Epithelial cell of prostate (primary cell): ENCODE measurements around the gene PGGT1B.
A peak's percentile ranks its signal among the peaks of the same experiment; 100 is the strongest.
"Not testable (repeated sequence)": the region's sequence is repeated elsewhere in the genome, so short reads cannot be mapped to it uniquely, and the experiment has no call there.

Source experiments
- DNase-seq: peaks from one replicate; pipeline ENCODE4 v3.0.0-alpha.2; 2011; ENCODE audit warnings: low read depth, low spot score
- H3K27ac ChIP-seq: fragments of 450-650 bp; 2 replicates; pipeline ENCODE4 v1.5.1; 2017; ENCODE audit warnings: mild to moderate bottlenecking

PGGT1B gene

GRCh38 chr5:115263078-115263380 lies 352 bp upstream of the PGGT1B start:
- peak overlapping the region; percentile 89 for H3K27ac ChIP-seq
- DNase-seq: no peak

GRCh38 chr5:115262011-115262320 lies 711 bp downstream of the PGGT1B start:
- H3K27ac ChIP-seq: peak overlapping the region; percentile 89
- DNase-seq: no peak

GRCh38 chr5:115260248-115260647 lies 2.4 kb downstream of the PGGT1B start:
- no peak for DNase-seq
- H3K27ac ChIP-seq: peak overlapping the region; percentile 48

- H3K27ac ChIP-seq: no peak overlapping the region
- DNase-seq: no peak
Measured at GRCh38 chr5:115257981-115258380, 4.7 kb downstream of the PGGT1B start.

GRCh38 chr5:115249379-115249778 lies 13.3 kb downstream of the PGGT1B start:
- not testable (repeated sequence) for DNase-seq

GRCh38 chr5:115246361-115246991 lies 16.2 kb downstream of the PGGT1B start:
- DNase-seq: no peak
- H3K27ac ChIP-seq: no peak overlapping the region

More at GRCh38 chr5:115249379-115249778, 13.3 kb downstream of the PGGT1B start:
- H3K27ac ChIP-seq: peak overlapping the region; percentile 16

GRCh38 chr5:115243412-115243811 lies 19.3 kb downstream of the PGGT1B start:
- DNase-seq: no peak
- no peak overlapping the region for H3K27ac ChIP-seq

- no peak overlapping the region for H3K27ac ChIP-seq
- DNase-seq: no peak
Measured at GRCh38 chr5:115241881-115242642, 20.6 kb downstream of the PGGT1B start.

- no peak overlapping the region for H3K27ac ChIP-seq
- no peak for DNase-seq
Measured at GRCh38 chr5:115237066-115237465, 25.6 kb downstream of the PGGT1B start.

- DNase-seq: no peak
- no peak overlapping the region for H3K27ac ChIP-seq
Measured at GRCh38 chr5:115236599-115236998, 26.1 kb downstream of the PGGT1B start.

GRCh38 chr5:115231598-115231997 lies 31.1 kb downstream of the PGGT1B start:
- H3K27ac ChIP-seq: no peak overlapping the region
- DNase-seq: no peak

GRCh38 chr5:115229606-115230005 lies 33.1 kb downstream of the PGGT1B start:
- H3K27ac ChIP-seq: no peak overlapping the region
- no peak for DNase-seq

GRCh38 chr5:115227281-115227680 lies 35.4 kb downstream of the PGGT1B start:
- no peak overlapping the region for H3K27ac ChIP-seq
- no peak for DNase-seq

- no peak overlapping the region for H3K27ac ChIP-seq
- no peak for DNase-seq
Measured at GRCh38 chr5:115214541-115214940, 48.1 kb downstream of the PGGT1B start.

- no peak for DNase-seq
- H3K27ac ChIP-seq: no peak overlapping the region
Measured at GRCh38 chr5:115209279-115209678, 53.4 kb downstream of the PGGT1B start.

GRCh38 chr5:115202952-115203351 lies 59.7 kb downstream of the PGGT1B start:
- no peak overlapping the region for H3K27ac ChIP-seq
- no peak for DNase-seq

- no peak for DNase-seq
Measured at GRCh38 chr5:115196161-115196560, 66.5 kb downstream of the PGGT1B start.

GRCh38 chr5:115194676-115195075 lies 68.0 kb downstream of the PGGT1B start:
- no peak for DNase-seq
- H3K27ac ChIP-seq: no peak overlapping the region

More at GRCh38 chr5:115196161-115196560, 66.5 kb downstream of the PGGT1B start:
- H3K27ac ChIP-seq: no peak overlapping the region

- no peak for DNase-seq
- H3K27ac ChIP-seq: no peak overlapping the region
Measured at GRCh38 chr5:115193295-115193694, 69.4 kb downstream of the PGGT1B start.

- DNase-seq: no peak
- H3K27ac ChIP-seq: no peak overlapping the region
Measured at GRCh38 chr5:115192098-115192497, 70.6 kb downstream of the PGGT1B start.

GRCh38 chr5:115191474-115192031 lies 71.1 kb downstream of the PGGT1B start:
- H3K27ac ChIP-seq: no peak overlapping the region

GRCh38 chr5:115190388-115190787 lies 72.3 kb downstream of the PGGT1B start:
- DNase-seq: no peak
- H3K27ac ChIP-seq: no peak overlapping the region

More at GRCh38 chr5:115191474-115192031, 71.1 kb downstream of the PGGT1B start:
- DNase-seq: no peak
